ENCODE data around the gene PLEKHN1.

Gene PLEKHN1

DNA sequence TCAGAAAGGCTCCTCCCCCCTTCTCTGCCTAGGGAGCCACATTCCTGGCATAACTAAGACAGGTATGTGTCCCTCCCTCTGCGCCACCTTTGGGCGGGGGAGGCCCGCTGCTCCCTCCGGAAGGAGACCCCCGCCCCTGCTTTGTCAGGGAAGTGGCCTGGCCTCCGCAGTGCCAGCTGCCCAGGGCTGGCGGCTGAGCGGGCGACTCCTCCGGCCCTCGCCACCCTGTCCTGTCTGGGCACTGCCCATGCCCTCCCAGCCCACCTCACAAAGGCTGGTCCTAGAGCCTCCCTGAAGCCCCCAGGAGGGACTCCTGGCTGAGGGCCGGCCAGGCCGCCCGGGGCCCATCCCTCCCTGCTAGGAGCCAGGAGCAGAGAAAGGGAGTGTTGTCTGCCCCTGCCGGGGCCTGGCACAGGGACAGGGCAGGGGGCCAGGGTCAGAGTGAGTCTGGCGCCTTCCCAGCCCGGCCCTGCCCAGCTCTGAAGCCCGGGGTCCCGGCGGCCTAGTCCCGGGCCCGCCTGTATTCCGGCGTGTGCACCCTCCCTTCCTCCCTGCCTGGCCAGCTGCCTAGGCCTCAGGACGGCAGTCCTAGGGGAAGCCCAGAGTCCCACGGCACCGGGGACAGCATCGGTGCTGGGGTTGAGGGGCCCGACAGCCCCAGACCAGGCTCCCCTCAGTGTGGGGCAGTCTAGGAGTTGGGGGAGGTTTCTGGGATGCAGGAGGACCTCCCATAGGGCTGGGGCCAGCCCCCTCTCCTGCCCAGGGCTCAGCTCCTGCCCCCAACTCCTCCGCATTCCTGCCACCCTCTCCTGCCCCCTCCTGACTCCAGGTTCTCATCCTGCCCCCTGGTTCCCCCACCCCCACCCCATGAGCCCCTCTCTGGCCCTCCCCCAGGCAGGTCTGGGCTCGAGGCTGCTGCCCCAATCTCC lies 58.8 kb downstream of the PLEKHN1 start:
- TF ChIP-seq, protein P1, sequence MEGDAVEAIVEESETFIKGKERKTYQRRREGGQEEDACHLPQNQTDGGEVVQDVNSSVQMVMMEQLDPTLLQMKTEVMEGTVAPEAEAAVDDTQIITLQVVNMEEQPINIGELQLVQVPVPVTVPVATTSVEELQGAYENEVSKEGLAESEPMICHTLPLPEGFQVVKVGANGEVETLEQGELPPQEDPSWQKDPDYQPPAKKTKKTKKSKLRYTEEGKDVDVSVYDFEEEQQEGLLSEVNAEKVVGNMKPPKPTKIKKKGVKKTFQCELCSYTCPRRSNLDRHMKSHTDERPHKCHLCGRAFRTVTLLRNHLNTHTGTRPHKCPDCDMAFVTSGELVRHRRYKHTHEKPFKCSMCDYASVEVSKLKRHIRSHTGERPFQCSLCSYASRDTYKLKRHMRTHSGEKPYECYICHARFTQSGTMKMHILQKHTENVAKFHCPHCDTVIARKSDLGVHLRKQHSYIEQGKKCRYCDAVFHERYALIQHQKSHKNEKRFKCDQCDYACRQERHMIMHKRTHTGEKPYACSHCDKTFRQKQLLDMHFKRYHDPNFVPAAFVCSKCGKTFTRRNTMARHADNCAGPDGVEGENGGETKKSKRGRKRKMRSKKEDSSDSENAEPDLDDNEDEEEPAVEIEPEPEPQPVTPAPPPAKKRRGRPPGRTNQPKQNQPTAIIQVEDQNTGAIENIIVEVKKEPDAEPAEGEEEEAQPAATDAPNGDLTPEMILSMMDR (IDR thresholded peaks at IDR 0.05) = no peak
- DNase-seq = peak; percentile 48
- Mint-ChIP-seq H3K36me3 (ENCODE audit: low read depth) (no peaks in the 10 kb centered on the region), H3K4me3 (no peak overlapping the region), H3K4me1 (peaks cover 29% of the 10 kb centered on the region), H3K27ac (no peak overlapping the region), H3K27me3 (ENCODE audit: low read depth, poor library complexity) (no peaks in the 10 kb centered on the region), H3K9me3 (no peaks in the 10 kb centered on the region)

Data from nephron progenitor cell (in vitro differentiated cells).